GM19035 (cell line): Measurements from ENCODE around the gene STRN.

Experiments
- ATAC-seq: cut with Tn5 transposase; IDR thresholded peaks from one replicate; pipeline ENCODE4 v1.9.1; 2021; ENCODE audit not compliant: unreplicated experiment

Gene STRN

GRCh38 chr2:36800381-36800780 lies 166.0 kb downstream of the STRN start:
- no peak for ATAC-seq

- no peak for ATAC-seq
These were observed 167.6 kb downstream of the STRN start for GRCh38 chr2:36798724-36799123.

DNA sequence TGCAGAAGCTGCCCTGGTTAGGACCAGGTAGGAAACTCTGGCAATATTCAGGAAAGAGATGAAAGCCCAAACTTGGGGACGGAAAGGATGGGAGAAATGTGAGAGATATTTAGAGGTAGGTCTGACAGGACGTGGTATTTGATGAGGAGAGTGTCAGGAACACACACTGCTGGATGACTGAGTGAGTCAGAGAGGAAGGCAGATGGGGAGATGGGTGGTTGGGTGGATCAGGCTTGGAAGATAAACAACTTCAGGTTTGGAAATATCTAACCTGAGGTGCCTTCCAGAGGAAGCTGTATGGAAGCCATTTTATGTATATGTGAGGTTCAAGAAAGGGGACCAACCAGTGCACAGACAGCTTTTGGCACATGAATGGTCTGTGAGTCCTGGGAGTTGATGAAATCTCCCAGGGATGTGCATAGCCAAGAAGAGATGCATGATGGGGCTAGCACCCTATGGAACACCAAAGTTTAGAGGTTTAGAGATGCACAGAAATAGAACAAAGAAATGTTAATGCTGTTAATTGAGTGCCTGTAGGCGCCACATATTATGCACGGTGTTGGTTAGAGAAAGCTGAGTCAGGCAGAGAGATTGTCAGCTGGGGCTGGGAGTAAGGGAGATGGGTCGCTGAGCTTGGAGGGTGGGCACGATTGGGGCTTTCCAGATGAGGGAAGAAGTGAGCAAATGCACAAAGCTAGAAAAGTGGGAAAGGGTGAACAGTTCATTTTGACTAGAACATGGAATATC lies 168.8 kb downstream of the STRN start:
- no peak for ATAC-seq
